ENCODE data around the gene BYSL. TPM values are rescaled to one million over a fixed set of nuclear protein-coding genes. Genes with fewer than 3 reads are reported as not detected.

BYSL gene
- polyA plus RNA-seq, 1 donor (not counting 4 experiments of a cell fraction or from before 2014, with no cell fraction given), result 34.3 TPM

DNA sequence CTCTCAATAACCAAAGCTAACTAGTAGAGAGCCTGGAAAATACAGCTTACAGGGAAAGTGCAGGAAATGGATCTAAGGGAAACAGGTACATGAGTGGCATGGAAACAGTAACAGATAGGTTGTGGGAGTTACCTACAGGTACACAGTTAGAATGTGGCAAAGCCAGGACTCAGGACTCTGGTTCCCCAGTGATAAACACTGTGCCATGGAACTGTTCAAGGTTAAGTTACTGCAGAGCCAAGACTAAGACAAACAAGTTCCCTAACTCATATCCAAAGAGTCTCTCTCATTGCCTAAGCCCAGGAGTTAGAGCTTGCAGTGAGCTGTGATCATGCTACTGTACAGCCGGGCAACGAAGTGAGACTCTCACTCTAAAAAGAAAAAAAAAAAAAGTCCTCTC, 7.0 kb upstream of the BYSL start:
- Histone ChIP-seq H4K20me1 (ENCODE audit: control insufficient read depth, extremely low read depth, insufficient read depth, low read length) (no peaks in the 10 kb centered on the region), H3K4me2 (ENCODE audit: control insufficient read depth, extremely low read depth, insufficient read depth, low read depth, low read length) (no peak overlapping the region), H3K4me1 (ENCODE audit: control insufficient read depth, extremely low read depth, insufficient read depth, low read length) (peaks cover 19% of the 10 kb centered on the region), H2AFZ (ENCODE audit: control insufficient read depth, low read length) (no peak overlapping the region), H3K27me3 (ENCODE audit: control insufficient read depth, extremely low read depth, insufficient read depth, low read length) (no peaks in the 10 kb centered on the region), H3K9ac (ENCODE audit: control insufficient read depth, extremely low read depth, insufficient read depth, low read length) (no peak overlapping the region), H3K79me2 (ENCODE audit: control insufficient read depth, insufficient read depth, low read length) (peaks cover 32% of the 10 kb centered on the region), H3K36me3 (ENCODE audit: control insufficient read depth in 2 of 2, extremely low read depth in 1 of 2, insufficient read depth in 2 of 2, low read length in 2 of 2) (peaks cover 17 to 30% of the 10 kb centered on the region in 2 experiments), H3K9me3 (ENCODE audit: control insufficient read depth, low read depth, low read length) (no peaks in the 10 kb centered on the region), H3K9me1 (ENCODE audit: control insufficient read depth, extremely low read depth, insufficient read depth, low read length) (peaks cover 4% of the 10 kb centered on the region), H3K27ac (ENCODE audit: control insufficient read depth, insufficient read depth, low read length) (no peak overlapping the region), H3K4me3 (ENCODE audit: control insufficient read depth in 2 of 3, extremely low read depth in 1 of 3, insufficient read depth in 2 of 3, low read depth in 1 of 3, low read length in 3 of 3) (no peak overlapping the region)
- dilution Hi-C loops (cut with MboI; ENCODE audit: extremely low pct_ligation_motif_present, low sequenced_read_pairs), result no loop called here
- DNase-seq (ENCODE audit: low read depth, low spot score) (no peak), FAIRE-seq (no peak)
- no peak for TF ChIP-seq EZH2 (IDR thresholded peaks at IDR 0.05; ENCODE audit: low read length)
- TF ChIP-seq, protein P1, sequence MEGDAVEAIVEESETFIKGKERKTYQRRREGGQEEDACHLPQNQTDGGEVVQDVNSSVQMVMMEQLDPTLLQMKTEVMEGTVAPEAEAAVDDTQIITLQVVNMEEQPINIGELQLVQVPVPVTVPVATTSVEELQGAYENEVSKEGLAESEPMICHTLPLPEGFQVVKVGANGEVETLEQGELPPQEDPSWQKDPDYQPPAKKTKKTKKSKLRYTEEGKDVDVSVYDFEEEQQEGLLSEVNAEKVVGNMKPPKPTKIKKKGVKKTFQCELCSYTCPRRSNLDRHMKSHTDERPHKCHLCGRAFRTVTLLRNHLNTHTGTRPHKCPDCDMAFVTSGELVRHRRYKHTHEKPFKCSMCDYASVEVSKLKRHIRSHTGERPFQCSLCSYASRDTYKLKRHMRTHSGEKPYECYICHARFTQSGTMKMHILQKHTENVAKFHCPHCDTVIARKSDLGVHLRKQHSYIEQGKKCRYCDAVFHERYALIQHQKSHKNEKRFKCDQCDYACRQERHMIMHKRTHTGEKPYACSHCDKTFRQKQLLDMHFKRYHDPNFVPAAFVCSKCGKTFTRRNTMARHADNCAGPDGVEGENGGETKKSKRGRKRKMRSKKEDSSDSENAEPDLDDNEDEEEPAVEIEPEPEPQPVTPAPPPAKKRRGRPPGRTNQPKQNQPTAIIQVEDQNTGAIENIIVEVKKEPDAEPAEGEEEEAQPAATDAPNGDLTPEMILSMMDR (optimal IDR thresholded peaks at IDR 0.05 in 1 of 3, IDR thresholded peaks at IDR 0.05 in 1 of 3, conservative IDR thresholded peaks at IDR 0.05 in 1 of 3; ENCODE audit: extremely low read depth in 1 of 3, insufficient read depth in 2 of 3, low read length in 3 of 3), result no peak

DNA sequence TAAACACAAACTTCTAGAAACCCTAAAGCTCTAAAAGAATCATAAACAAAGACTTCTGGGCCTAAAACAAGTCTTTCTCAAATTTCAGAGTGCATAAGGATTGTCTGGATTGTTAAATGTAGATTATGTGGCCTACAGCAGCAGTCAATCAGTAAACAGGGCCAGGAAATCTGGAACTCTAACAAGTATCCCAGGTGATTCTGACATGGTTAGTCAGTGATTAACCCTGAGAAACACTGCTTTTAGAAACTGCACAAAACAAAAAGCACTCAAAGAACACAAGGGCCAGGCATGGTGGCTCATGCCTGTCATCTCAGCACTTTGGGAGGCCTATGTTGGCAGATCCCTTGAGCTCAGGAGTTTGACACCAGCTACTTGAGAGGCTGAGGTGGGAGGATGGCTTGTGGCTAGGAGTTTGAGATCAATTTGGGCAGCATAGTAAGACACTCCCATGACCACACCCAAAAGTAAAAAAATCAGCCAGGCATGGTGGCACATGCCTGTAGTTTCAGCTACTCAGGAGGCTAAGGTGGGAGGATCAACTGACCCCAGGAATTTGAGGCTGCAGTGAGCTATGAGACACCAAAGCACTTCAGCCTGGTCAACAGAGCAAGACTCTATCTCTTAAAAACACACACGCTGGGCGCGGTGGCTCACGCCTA, 6.3 kb upstream of the BYSL start:
- FAIRE-seq, result no peak
- no peak for DNase-seq (ENCODE audit: low read depth, low spot score)
- Histone ChIP-seq H3K27me3 (ENCODE audit: control insufficient read depth, extremely low read depth, insufficient read depth, low read length) (no peaks in the 10 kb centered on the region), H3K9ac (ENCODE audit: control insufficient read depth, extremely low read depth, insufficient read depth, low read length) (no peak overlapping the region), H3K4me3 (ENCODE audit: control insufficient read depth in 2 of 3, extremely low read depth in 1 of 3, insufficient read depth in 2 of 3, low read depth in 1 of 3, low read length in 3 of 3) (no peak overlapping the region), H3K9me1 (ENCODE audit: control insufficient read depth, extremely low read depth, insufficient read depth, low read length) (peaks cover 4% of the 10 kb centered on the region), H3K79me2 (ENCODE audit: control insufficient read depth, insufficient read depth, low read length) (peaks cover 35% of the 10 kb centered on the region), H3K4me2 (ENCODE audit: control insufficient read depth, extremely low read depth, insufficient read depth, low read depth, low read length) (no peak overlapping the region), H3K36me3 (ENCODE audit: control insufficient read depth in 2 of 2, extremely low read depth in 1 of 2, insufficient read depth in 2 of 2, low read length in 2 of 2) (peaks cover 17 to 29% of the 10 kb centered on the region in 2 experiments), H3K4me1 (ENCODE audit: control insufficient read depth, extremely low read depth, insufficient read depth, low read length) (peaks cover 26% of the 10 kb centered on the region), H2AFZ (ENCODE audit: control insufficient read depth, low read length) (no peak overlapping the region), H3K27ac (ENCODE audit: control insufficient read depth, insufficient read depth, low read length) (no peak overlapping the region), H4K20me1 (ENCODE audit: control insufficient read depth, extremely low read depth, insufficient read depth, low read length) (no peaks in the 10 kb centered on the region), H3K9me3 (ENCODE audit: control insufficient read depth, low read depth, low read length) (no peaks in the 10 kb centered on the region)
- dilution Hi-C loops (cut with MboI; ENCODE audit: extremely low pct_ligation_motif_present, low sequenced_read_pairs), result no loop called here
- TF ChIP-seq, protein P1 (optimal IDR thresholded peaks at IDR 0.05 in 1 of 3, IDR thresholded peaks at IDR 0.05 in 1 of 3, conservative IDR thresholded peaks at IDR 0.05 in 1 of 3; ENCODE audit: extremely low read depth in 1 of 3, insufficient read depth in 2 of 3, low read length in 3 of 3), result no peak
- no peak for TF ChIP-seq EZH2 (IDR thresholded peaks at IDR 0.05; ENCODE audit: low read length)
